ENCODE data around the gene ITPR2. TPM values are rescaled to one million over a fixed set of nuclear protein-coding genes. Genes with fewer than 3 reads are reported as not detected.

Gene ITPR2
- total RNA-seq, 1 donor from 2014 or later: 48.1 TPM

DNA sequence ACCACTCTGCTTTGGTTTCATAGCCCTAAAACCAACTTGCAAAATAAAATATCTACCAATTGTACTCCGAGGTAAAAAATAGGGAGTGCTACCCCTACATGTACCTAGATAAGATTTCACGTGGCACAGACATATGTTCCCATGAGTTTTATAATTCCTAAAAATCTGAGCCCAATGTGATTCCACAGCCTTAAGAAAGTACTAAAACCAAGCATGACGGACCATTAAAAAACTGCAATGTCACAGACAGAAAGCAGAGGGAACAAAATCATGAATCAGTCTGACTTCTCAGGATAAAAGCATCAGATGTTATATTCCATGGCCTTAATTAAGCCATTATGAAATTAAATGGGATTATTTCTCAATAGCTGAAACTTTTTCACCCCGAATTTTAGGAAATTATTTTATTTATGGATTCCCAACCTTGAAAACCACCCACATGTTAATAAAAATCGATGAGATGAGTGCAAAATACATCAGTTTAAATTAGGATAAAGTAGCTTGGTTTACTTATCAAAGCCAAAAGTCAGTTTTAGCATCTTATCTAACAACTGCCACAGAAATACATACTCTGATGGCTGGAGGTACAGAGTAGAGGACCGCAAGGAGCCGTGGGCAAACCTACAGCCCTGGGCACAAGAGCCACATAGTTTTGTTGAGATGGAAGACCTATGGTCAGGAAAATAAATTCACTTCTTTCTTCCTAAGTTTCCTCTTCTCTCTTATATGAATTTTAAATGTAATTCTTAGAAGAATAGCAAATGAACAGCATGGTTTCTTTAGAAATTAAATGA is 4.5 kb downstream of the ITPR2 start:
- no peak for DNase-seq (ENCODE audit: extremely low spot score in 2 of 2)
- Histone ChIP-seq H3K27ac (no peak overlapping the region), H3K4me3 (no peak overlapping the region), H3K4me1 (peaks cover 18% of the 10 kb centered on the region), H3K36me3 (no peaks in the 10 kb centered on the region), H3K27me3 (no peaks in the 10 kb centered on the region), H3K9me3 (no peaks in the 10 kb centered on the region)
- TF ChIP-seq POLR2A (IDR thresholded peaks at IDR 0.05) (no peak), POLR2AphosphoS5 (IDR thresholded peaks at IDR 0.05; ENCODE audit: insufficient read depth in 1 of 2, low read depth in 1 of 2) (no peak)
- TF ChIP-seq, protein P1, sequence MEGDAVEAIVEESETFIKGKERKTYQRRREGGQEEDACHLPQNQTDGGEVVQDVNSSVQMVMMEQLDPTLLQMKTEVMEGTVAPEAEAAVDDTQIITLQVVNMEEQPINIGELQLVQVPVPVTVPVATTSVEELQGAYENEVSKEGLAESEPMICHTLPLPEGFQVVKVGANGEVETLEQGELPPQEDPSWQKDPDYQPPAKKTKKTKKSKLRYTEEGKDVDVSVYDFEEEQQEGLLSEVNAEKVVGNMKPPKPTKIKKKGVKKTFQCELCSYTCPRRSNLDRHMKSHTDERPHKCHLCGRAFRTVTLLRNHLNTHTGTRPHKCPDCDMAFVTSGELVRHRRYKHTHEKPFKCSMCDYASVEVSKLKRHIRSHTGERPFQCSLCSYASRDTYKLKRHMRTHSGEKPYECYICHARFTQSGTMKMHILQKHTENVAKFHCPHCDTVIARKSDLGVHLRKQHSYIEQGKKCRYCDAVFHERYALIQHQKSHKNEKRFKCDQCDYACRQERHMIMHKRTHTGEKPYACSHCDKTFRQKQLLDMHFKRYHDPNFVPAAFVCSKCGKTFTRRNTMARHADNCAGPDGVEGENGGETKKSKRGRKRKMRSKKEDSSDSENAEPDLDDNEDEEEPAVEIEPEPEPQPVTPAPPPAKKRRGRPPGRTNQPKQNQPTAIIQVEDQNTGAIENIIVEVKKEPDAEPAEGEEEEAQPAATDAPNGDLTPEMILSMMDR (IDR thresholded peaks at IDR 0.05): no peak
- intact Hi-C loops (cut with DNase I): no loop called here

GRCh38 chr12:26826437-26826836 is 6.6 kb downstream of the ITPR2 start:
- H3K27me3 ChIP-seq: no peaks in the 10 kb centered on the region
- TF ChIP-seq POLR2AphosphoS5 (IDR thresholded peaks at IDR 0.05; ENCODE audit: insufficient read depth in 1 of 2, low read depth in 1 of 2) (no peak), POLR2A (IDR thresholded peaks at IDR 0.05) (no peak)
- TF ChIP-seq, protein P1 (IDR thresholded peaks at IDR 0.05): no peak
- intact Hi-C loops (cut with DNase I): no loop called here
- no peak overlapping the region for H3K4me3 ChIP-seq
- H3K27ac ChIP-seq: no peak overlapping the region
- H3K36me3 ChIP-seq: no peaks in the 10 kb centered on the region
- H3K9me3 ChIP-seq: no peaks in the 10 kb centered on the region
- peaks cover 18% of the 10 kb centered on the region for H3K4me1 ChIP-seq
- DNase-seq (ENCODE audit: extremely low spot score in 2 of 2): no peak

DNA sequence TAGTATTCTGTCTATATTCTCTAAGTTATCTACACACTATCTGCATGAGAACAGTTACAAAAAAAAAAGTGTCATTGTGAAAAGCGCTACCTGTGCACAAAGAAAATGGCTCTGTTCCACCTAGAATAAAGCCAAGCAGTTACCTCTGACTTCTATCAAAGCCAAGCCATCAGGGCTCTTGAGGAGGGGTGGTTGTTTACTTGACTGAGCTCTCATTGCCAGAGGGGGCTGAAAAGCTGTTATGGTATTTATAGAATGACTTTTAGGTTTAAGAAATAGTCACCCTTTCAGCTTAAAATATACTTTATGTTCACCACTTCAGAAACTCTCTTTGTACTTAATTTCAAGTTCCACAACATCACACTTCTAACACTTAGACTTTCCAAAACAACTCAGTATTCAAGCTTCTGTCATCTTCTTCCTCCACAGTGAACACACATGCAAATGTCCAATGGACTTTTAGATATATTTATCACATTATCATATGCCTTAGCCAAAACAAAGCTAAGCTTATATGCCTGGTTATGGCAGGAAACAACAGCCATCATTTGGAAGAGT is 7.5 kb downstream of the ITPR2 start:
- TF ChIP-seq, protein P1 (IDR thresholded peaks at IDR 0.05): no peak
- no peak for TF ChIP-seq POLR2A (IDR thresholded peaks at IDR 0.05)
- TF ChIP-seq POLR2AphosphoS5 (IDR thresholded peaks at IDR 0.05; ENCODE audit: insufficient read depth in 1 of 2, low read depth in 1 of 2): no peak

GRCh38 chr12:26823390-26823789 is 9.6 kb downstream of the ITPR2 start:
- Histone ChIP-seq H3K4me3 (no peak overlapping the region), H3K27ac (no peak overlapping the region), H3K36me3 (no peaks in the 10 kb centered on the region), H3K4me1 (peaks cover 5% of the 10 kb centered on the region), H3K9me3 (no peaks in the 10 kb centered on the region), H3K27me3 (no peaks in the 10 kb centered on the region)
- TF ChIP-seq POLR2A (IDR thresholded peaks at IDR 0.05): no peak
- intact Hi-C loops (cut with DNase I): no loop called here
- no peak for DNase-seq (ENCODE audit: extremely low spot score in 2 of 2)

More for the DNA sequence above, 7.5 kb downstream of the ITPR2 start:
- peaks cover 14% of the 10 kb centered on the region for H3K4me1 ChIP-seq
- no peaks in the 10 kb centered on the region for H3K27me3 ChIP-seq
- no peak overlapping the region for H3K27ac ChIP-seq
- no peak overlapping the region for H3K4me3 ChIP-seq
- H3K36me3 ChIP-seq: no peaks in the 10 kb centered on the region
- no peak for DNase-seq (ENCODE audit: extremely low spot score in 2 of 2)
- intact Hi-C loops (cut with DNase I): no loop called here
- H3K9me3 ChIP-seq: no peaks in the 10 kb centered on the region

- Histone ChIP-seq H3K27me3 (no peaks in the 10 kb centered on the region), H3K27ac (no peak overlapping the region), H3K4me1 (peaks cover 5% of the 10 kb centered on the region), H3K36me3 (no peaks in the 10 kb centered on the region), H3K4me3 (no peak overlapping the region), H3K9me3 (no peaks in the 10 kb centered on the region)
- DNase-seq (ENCODE audit: extremely low spot score in 2 of 2): no peak
- TF ChIP-seq, protein P1 (IDR thresholded peaks at IDR 0.05): no peak
- TF ChIP-seq POLR2A (IDR thresholded peaks at IDR 0.05): no peak
- TF ChIP-seq POLR2AphosphoS5 (IDR thresholded peaks at IDR 0.05; ENCODE audit: insufficient read depth in 1 of 2, low read depth in 1 of 2): no peak
- intact Hi-C loops (cut with DNase I): no loop called here
Observed at GRCh38 chr12:26822026-26822425, 11.0 kb downstream of the ITPR2 start.
